Stomach smooth muscle (tissue), 2 donors: ENCODE measurements around the gene CCDC106.
A peak's percentile ranks its signal among the peaks of the same experiment; 100 is the strongest.

Experiments
- H3K27ac ChIP-seq: one replicate; pipeline ENCODE4 v1.7.0; 2013; ENCODE audit warnings: mild to moderate bottlenecking, low read length, inconsistent platforms
- H3K27me3 ChIP-seq, 2 donors: one replicate each; pipeline ENCODE4 v1.7.0; 2013; ENCODE audit warnings: low read length in 2 of 2; ENCODE audit not compliant: insufficient read depth in 2 of 2, control insufficient read depth in 1 of 2
- H3K36me3 ChIP-seq, 2 donors: one replicate each; pipeline ENCODE4 v1.7.0; 2013; ENCODE audit warnings: low read length in 2 of 2; ENCODE audit not compliant: control insufficient read depth in 2 of 2, insufficient read depth in 2 of 2
- H3K4me1 ChIP-seq: one replicate; pipeline ENCODE4 v1.7.0; 2013; ENCODE audit warnings: low read length; ENCODE audit not compliant: control insufficient read depth, insufficient read depth
- H3K4me3 ChIP-seq, 2 donors: one replicate each; pipeline ENCODE4 v1.7.0; 2013; ENCODE audit warnings: low read length in 2 of 2
- H3K9ac ChIP-seq, 2 donors: one replicate each; pipeline ENCODE4 v1.7.0; 2013; ENCODE audit warnings: low read length in 2 of 2, mild to moderate bottlenecking in 1 of 2
- H3K9me3 ChIP-seq, 2 donors: one replicate each; pipeline ENCODE4 v1.7.0; 2013; ENCODE audit warnings: low read length in 2 of 2; ENCODE audit not compliant: control insufficient read depth in 2 of 2
- donor health status: healthy.
- donor health status: Pancreatic carcinoma.

Gene CCDC106

DNA sequence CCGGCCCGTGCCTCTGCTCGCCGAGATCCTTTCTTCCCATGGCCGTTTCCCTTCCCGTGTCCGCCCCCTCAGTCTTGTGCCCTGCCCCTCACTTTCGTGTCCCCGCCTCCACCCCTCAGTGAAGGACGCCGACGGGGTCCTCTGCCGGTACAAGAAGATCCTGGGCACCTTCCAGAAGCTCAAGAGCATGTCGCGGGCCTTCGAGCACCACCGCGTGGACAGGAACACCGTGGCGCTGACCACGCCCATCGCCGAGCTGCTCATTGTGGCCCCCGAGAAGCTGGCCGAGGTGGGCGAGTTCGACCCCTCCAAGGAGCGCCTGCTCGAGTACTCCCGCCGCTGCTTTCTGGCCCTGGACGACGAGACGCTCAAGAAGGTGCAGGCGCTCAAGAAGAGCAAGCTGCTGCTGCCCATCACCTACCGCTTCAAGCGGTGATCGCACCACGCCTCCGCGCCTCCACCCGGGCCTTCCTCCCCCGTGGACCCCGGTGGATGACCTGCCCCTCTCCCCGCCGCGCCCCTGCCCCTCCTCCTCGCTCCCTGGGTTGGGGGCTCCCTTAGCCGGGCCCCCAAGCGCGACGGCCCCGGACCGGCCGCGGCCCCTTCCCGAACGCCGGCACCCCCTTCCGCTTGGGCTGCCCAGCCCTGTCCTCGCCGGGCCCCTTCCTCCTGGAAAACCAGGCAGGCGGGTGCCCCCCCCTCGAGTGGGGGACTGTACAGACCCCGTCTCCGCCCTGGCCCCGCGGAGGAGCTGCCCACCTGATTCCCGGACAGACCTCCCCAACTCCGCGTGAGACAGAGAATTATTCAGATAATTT lies 4.5 kb downstream of the CCDC106 start:
- peaks cover 0 to 2% of the 10 kb centered on the region in 2 donors for H3K36me3 ChIP-seq
- H3K27ac ChIP-seq: no peak overlapping the region
- H3K4me1 ChIP-seq: peaks cover 42% of the 10 kb centered on the region
- no peaks in the 10 kb centered on the region for H3K27me3 ChIP-seq
- no peaks in the 10 kb centered on the region for H3K9me3 ChIP-seq
- H3K4me3 ChIP-seq: no peak overlapping the region
- H3K9ac ChIP-seq: no peak overlapping the region

DNA sequence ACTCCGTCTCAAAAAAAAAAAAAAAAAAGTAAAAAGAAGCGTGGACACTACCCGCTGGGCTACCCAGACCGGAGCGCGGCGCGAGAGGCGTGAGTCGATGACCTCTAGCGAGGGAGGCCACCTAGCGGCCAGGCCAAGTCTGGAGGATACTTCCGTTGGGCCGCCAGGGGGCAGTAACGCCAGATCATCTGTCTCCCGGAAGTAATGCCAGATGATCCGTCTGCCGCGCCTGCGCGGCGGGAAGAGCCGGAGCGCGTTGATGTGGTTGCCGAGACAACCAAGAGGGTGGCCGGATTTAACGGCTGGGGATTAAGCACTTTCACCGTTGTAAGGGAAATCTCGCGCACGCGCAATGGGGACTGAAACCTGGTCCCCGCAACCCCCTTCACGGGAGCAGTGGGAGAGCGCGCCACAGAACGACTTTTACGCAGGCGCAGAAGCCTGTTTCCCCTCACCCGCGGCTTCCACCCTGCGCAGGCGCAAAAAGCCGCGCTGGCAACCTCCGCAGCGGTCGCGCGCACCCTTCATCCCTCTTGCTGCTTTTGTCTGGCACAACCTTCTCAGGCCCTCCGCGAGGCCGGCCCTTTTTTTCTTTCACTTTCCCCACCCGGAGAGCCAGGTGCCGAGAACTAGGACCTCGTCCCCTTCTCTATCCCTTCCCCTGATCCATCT lies 5.8 kb downstream of the CCDC106 start:
- peaks cover 0 to 2% of the 10 kb centered on the region in 2 donors for H3K36me3 ChIP-seq
- no peaks in the 10 kb centered on the region for H3K9me3 ChIP-seq
- H3K9ac ChIP-seq: peak overlapping the region; percentile 95 to 99
- H3K27ac ChIP-seq: peak overlapping the region; percentile 96
- H3K4me3 ChIP-seq: peak overlapping the region; percentile 95 to 97
- no peaks in the 10 kb centered on the region for H3K27me3 ChIP-seq
- H3K4me1 ChIP-seq: peaks cover 46% of the 10 kb centered on the region

DNA sequence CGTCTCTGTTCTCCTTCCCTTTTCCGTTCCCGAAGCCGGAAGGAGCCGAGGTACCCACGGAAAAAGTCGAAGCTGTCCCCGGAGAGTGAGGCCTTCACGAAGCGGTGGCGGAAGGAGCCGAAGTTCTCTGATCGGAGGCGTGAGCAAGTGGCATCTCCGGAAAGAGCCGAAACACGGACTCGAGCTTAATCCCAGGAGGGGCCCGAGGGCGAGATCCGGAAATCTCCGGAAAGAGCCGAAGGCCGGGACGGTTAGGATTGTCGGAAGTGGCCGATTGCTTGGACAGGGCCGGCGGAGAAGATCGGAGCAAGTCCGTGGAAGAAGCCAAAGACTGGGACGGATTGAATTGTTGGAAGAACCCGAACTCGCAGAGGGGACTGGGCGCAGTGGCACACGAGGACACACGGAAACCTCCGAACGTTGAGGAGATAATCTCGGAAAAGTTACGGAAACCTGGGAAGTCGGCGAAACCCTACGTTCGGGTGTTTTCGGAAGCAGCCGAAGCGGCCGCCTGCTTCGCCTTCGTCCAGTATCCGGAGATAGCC lies 6.4 kb downstream of the CCDC106 start:
- Histone ChIP-seq H3K27me3 (no peaks in the 10 kb centered on the region), H3K9ac (peak overlapping the region; percentile 95 to 99), H3K36me3 (peaks cover 0 to 2% of the 10 kb centered on the region in 2 donors), H3K9me3 (no peaks in the 10 kb centered on the region), H3K4me3 (peak overlapping the region; percentile 95 to 97), H3K4me1 (peaks cover 45% of the 10 kb centered on the region), H3K27ac (peak overlapping the region; percentile 96)

DNA sequence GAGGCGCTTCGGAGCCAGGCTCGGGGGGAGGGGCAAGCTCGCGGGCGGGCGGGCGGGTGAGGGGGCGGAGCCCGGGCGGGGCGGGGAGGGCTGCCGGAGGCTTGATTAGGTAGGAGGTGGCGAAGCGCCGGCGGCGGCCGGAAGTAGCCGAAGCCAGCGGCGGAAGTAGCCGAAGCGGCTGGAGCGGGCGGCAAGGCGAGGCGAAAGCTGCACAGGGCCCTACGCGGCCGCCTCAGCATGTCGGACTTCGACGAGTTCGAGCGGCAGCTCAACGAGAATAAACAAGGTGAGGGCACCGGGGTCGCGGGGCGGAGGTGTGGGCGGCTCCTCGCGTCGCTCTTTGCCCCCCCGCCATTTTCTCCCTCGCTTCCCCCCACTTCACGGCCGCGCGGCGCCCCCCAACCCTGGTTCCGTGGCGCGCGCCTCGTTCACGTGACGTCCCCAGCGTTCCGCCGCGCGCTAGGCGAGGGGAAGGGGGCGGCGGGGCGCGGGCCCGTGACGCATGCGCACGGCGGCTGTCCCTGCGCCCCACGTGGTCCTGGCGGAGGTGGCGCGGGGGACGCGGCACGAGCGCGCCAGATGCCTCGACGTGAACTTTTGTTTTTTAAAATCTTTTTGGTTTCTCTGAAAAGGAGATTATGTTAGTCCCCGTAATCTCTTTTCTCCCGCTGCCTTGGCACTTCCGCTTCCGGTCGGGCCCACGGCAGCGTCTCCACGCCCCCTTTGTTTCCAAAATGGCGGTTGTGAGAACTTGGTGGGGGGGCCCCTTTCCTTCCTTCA lies 7.0 kb downstream of the CCDC106 start, which contains the start of gene U2AF2:
Gene U2AF2, plus strand, starts transcription at position 168 of the 780 bp plus-strand sequence. Its CDS starts 70 bp downstream, at position 238.
- H3K9me3 ChIP-seq: no peaks in the 10 kb centered on the region
- H3K9ac ChIP-seq: peak within 1 kb of the TSS; percentile 95 to 99
- H3K36me3 ChIP-seq: peaks cover 1 to 5% of the 10 kb centered on the region in 2 donors
- peak within 1 kb of the TSS; percentile 95 to 97 for H3K4me3 ChIP-seq
- H3K27me3 ChIP-seq: no peaks in the 10 kb centered on the region
- peaks cover 44% of the 10 kb centered on the region for H3K4me1 ChIP-seq
- H3K27ac ChIP-seq: peak within 1 kb of the TSS; percentile 96

DNA sequence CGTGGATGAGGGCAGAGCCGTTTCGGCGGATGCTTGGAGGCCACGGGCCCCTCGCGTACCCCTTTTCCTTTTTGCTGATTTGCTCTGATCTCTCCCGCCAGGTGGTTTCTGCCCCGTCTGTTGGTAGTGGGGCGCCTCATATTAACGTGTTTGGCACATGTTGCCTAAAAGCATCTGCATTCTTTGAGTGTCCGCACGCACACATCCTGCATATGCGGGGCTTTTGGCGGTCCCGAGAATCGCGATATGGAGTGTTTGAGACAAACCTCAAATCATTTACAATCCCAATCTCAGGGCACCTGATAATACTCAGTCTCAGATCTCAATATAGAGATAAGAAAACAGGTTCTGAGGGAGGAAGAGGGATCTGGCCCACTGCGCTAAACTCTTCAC lies 7.6 kb downstream of the CCDC106 start:
- Histone ChIP-seq H3K9me3 (no peaks in the 10 kb centered on the region), H3K36me3 (peaks cover 7 to 10% of the 10 kb centered on the region in 2 donors), H3K27ac (peak overlapping the region; percentile 92), H3K4me3 (peak overlapping the region; percentile 79 to 95), H3K9ac (peak overlapping the region; percentile 91), H3K27me3 (no peaks in the 10 kb centered on the region), H3K4me1 (peaks cover 44% of the 10 kb centered on the region)

DNA sequence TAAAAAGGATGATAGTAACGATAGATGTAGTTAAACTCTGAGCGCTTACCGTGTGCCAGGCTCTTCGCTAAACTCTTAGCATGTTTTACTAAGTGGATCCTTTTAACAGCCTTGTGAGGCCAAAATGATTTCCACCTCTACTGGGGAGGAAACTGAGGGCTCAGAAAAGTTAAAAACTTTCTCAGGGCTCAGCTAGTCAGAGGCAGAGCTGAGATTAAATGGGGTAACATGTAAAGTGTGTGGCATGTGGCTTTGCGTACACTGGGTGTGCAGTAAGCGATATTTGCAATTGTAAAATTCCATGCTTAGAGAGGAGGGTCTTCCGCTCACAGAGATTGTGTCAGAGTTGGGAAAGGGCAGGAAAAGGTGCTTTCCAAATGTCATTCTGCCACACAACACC lies 8.5 kb downstream of the CCDC106 start:
- H3K9ac ChIP-seq: peak overlapping the region in 1 of 2 donors; percentile 62
- H3K4me3 ChIP-seq: peak overlapping the region; percentile 79 to 95
- H3K36me3 ChIP-seq: peaks cover 11 to 18% of the 10 kb centered on the region in 2 donors
- peaks cover 44% of the 10 kb centered on the region for H3K4me1 ChIP-seq
- no peaks in the 10 kb centered on the region for H3K9me3 ChIP-seq
- no peaks in the 10 kb centered on the region for H3K27me3 ChIP-seq
- no peak overlapping the region for H3K27ac ChIP-seq

DNA sequence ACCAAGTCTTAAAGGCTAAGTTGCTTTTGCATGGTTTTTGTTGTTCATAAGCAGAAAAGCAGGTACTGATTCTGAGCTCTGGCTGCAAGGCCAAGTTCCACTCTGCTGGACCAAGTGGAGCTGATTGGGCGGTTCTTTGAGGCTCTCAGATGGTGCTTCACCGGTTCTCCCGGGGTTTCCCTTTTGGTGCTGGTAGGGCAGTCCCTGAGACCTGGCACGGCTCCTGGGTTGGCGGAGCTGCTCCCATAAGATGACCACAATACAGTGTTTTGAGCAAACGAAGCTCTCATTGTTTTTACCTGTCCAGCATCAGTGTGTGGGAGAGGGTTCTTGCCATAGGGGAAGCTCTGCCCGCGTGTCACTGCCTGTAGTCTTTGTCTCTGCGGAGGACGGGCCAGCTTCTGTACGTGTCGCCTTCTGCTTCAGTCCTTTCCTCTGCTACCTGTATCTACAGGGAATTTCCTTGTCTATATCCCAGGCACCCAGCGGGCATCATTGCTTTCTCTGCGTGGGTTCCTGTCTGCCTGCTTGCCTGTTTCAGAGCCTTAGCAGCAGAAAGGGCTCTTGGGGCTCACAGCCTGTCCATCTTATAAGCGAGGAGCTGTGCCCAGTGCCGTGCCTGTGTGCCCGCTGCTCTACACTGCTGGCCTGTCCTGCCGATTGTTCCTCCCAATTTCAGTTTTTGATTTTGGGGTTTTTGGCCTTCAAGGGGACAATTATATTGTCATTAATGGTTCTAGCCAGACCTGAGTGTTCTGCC lies 9.2 kb downstream of the CCDC106 start:
- Histone ChIP-seq H3K27ac (no peak overlapping the region), H3K9ac (peak overlapping the region; percentile 1 to 62), H3K27me3 (no peaks in the 10 kb centered on the region), H3K36me3 (peaks cover 16 to 23% of the 10 kb centered on the region in 2 donors), H3K4me3 (peak overlapping the region; percentile 79 to 95), H3K4me1 (peaks cover 44% of the 10 kb centered on the region), H3K9me3 (no peaks in the 10 kb centered on the region)

DNA sequence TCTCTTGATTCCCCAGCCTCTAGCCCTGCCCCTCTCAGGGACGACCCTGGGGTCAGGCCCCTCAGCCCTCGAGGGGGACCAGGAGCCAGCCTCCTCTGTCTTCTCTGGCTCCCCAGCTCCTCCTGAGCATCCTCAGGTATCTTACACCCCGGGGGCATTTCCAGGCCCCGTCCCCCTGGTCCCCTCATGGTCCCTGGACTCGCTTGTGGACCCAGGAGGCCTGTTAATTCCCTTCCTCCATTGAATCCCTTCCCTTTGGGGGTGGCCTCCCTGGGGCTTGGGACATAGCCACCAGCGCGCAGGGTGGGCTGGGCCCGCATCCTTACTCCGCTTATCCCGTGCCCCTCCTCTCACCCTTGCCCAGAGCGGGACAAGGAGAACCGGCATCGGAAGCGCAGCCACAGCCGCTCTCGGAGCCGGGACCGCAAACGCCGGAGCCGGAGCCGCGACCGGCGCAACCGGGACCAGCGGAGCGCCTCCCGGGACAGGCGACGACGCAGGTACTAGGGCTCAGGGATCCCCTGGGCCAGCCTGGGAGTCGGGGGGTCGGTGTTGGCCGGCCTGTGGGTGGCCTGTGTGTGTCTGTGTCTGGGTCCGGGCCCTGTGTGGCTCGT lies 10.9 kb downstream of the CCDC106 start:
- Histone ChIP-seq H3K36me3 (peaks cover 32 to 36% of the 10 kb centered on the region in 2 donors), H3K27me3 (no peaks in the 10 kb centered on the region), H3K9ac (no peak overlapping the region), H3K4me3 (peak overlapping the region in 1 of 2 donors; percentile 3), H3K9me3 (no peaks in the 10 kb centered on the region), H3K4me1 (peaks cover 44% of the 10 kb centered on the region), H3K27ac (no peak overlapping the region)

DNA sequence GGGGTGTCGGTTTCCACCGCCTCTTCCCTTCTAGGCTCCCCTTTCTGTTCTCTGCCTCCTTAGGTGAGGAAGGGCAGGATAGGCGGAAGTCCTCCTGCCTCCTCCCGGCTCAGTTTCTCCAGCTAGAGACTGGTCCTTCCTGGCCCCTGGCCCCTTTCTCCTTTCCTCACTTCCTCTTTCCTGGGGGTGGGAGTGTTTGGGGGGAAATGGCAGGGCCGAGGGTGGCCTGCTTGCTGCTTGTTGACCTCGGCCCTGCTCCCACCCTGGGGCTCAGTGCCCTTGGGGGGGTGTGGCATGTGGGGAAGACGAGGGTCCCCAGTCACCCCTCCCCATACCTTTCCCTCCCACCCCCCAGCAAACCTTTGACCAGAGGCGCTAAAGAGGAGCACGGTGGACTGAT lies 11.8 kb downstream of the CCDC106 start:
- no peak overlapping the region for H3K4me3 ChIP-seq

More for the DNA sequence above, 11.8 kb downstream of the CCDC106 start:
- peaks cover 37 to 44% of the 10 kb centered on the region in 2 donors for H3K36me3 ChIP-seq
- H3K9ac ChIP-seq: no peak overlapping the region
- H3K27ac ChIP-seq: no peak overlapping the region
- peaks cover 44% of the 10 kb centered on the region for H3K4me1 ChIP-seq
- H3K9me3 ChIP-seq: no peaks in the 10 kb centered on the region
- no peaks in the 10 kb centered on the region for H3K27me3 ChIP-seq
